ENCODE results near the gene SPTBN1.

DNA sequence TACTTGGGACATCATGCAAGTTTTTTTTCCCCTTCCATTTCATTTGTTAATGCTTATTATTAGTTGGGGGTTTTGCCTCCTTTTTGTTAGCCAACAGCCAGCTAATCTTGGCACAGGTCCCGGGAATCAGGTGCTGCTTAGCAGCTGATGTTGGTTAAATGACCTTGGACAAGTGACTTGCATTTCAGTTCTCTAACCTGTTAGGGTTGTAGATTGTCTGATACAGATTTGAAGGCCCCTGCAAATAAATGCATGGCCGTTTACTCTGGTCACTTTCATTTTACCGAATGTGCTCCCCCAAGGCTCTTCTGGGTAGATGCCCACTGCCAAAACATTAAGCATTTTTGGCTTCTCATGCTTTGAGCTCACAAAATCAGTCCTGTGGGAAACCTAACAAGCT, 120.9 kb downstream of the SPTBN1 start:
- TF ChIP-seq, protein P1, sequence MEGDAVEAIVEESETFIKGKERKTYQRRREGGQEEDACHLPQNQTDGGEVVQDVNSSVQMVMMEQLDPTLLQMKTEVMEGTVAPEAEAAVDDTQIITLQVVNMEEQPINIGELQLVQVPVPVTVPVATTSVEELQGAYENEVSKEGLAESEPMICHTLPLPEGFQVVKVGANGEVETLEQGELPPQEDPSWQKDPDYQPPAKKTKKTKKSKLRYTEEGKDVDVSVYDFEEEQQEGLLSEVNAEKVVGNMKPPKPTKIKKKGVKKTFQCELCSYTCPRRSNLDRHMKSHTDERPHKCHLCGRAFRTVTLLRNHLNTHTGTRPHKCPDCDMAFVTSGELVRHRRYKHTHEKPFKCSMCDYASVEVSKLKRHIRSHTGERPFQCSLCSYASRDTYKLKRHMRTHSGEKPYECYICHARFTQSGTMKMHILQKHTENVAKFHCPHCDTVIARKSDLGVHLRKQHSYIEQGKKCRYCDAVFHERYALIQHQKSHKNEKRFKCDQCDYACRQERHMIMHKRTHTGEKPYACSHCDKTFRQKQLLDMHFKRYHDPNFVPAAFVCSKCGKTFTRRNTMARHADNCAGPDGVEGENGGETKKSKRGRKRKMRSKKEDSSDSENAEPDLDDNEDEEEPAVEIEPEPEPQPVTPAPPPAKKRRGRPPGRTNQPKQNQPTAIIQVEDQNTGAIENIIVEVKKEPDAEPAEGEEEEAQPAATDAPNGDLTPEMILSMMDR (conservative IDR thresholded peaks at IDR 0.05) = no peak
- TF ChIP-seq EZH2 (IDR thresholded peaks at IDR 0.05; ENCODE audit: low read depth) = no peak

All from PC-9 (cell line).